WI38 (cell line): Measurements from ENCODE around the gene ERVW-1.
"Not testable (repeated sequence)": the region's sequence is repeated elsewhere in the genome, so short reads cannot be mapped to it uniquely, and the experiment has no call there.

ENCODE experiments used
- H3K4me3 ChIP-seq: 2 replicates; pipeline ENCODE4 v1.5.1; 2011; ENCODE audit warnings: low read depth, mild to moderate bottlenecking, control low read depth, low read length
- CTCF ChIP-seq: IDR thresholded peaks from 2 replicates; pipeline ENCODE4 v1.5.1; 2012; ENCODE audit warnings: low read depth, mild to moderate bottlenecking, control low read depth, low read length

The ERVW-1 gene

GRCh38 chr7:92448205-92448747 lies 29.5 kb downstream of the ERVW-1 start:
- H3K4me3 ChIP-seq, result peak overlapping the region; percentile 95
- TF ChIP-seq CTCF, result 0 out of 2 replicates have a peak, but pooled peaks have one; percentile 17

GRCh38 chr7:92447345-92448204 lies 30.2 kb downstream of the ERVW-1 start, which contains the start of gene GATAD1:
TSS of gene GATAD1 (plus strand) at chr7:92447482. CDS start at chr7:92447730, 248 bp downstream.
- TF ChIP-seq CTCF, result peak; percentile 89; the same call in 1 of the 2 replicates
- H3K4me3 ChIP-seq, result peak within 1 kb of the TSS; percentile 95

GRCh38 chr7:92446869-92447344 lies 30.8 kb downstream of the ERVW-1 start:
- peak overlapping the region; percentile 95 for H3K4me3 ChIP-seq
- TF ChIP-seq CTCF, result no peak; the same call in 1 of the 2 replicates

- H3K4me3 ChIP-seq, result not testable (repeated sequence)
Measured at GRCh38 chr7:92442720-92443119, 35.0 kb downstream of the ERVW-1 start.

GRCh38 chr7:92437956-92438491 lies 39.7 kb downstream of the ERVW-1 start:
- no peak overlapping the region for H3K4me3 ChIP-seq
- TF ChIP-seq CTCF, result no peak

- H3K4me3 ChIP-seq, result no peak overlapping the region
- TF ChIP-seq CTCF, result no peak
Measured at GRCh38 chr7:92436612-92437445, 40.9 kb downstream of the ERVW-1 start.

- no peak overlapping the region for H3K4me3 ChIP-seq
- TF ChIP-seq CTCF, result no peak
Measured at GRCh38 chr7:92435542-92435941, 42.2 kb downstream of the ERVW-1 start.
